ENCODE data around the gene NTSR1.

DNA sequence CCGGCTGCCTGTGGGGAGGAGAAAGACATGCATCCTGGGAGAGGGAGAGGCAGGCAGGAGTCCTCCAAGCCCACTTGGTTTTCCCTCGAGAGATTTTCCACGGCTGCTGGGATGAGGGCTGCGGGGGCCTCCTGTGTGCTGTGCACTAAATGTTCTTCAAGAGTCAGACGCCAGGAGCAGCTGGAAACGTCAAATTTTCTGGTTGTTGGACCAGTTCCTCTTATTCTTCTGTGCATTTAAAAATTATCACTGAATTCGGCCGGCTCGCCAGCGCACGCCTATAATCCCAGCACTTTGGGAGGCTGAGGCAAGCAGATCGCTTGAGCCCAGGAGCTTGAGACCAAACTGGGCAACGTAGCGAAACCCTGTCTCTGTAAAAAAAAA is 32.8 kb upstream of the NTSR1 start:
- TF ChIP-seq CTCF (IDR thresholded peaks at IDR 0.05), result no peak
- TF ChIP-seq POLR2A (IDR thresholded peaks at IDR 0.05), result no peak

Data from Peyer's patch (tissue), 4 donors.